Stimulated activated CD8-positive, alpha-beta memory T cell treated with anti-CD3 and anti-CD28 coated beads, Interleukin-4, amount 100 ng/mL, for 48 hours (primary cell): ENCODE results near the gene MAD1L1.
"Not testable (repeated sequence)": the region's sequence is repeated elsewhere in the genome, so short reads cannot be mapped to it uniquely, and the experiment has no call there.

Source experiments
- DNase-seq: peaks from one replicate; pipeline ENCODE4 v3.0.0-alpha.2; 2020

Gene MAD1L1

DNA sequence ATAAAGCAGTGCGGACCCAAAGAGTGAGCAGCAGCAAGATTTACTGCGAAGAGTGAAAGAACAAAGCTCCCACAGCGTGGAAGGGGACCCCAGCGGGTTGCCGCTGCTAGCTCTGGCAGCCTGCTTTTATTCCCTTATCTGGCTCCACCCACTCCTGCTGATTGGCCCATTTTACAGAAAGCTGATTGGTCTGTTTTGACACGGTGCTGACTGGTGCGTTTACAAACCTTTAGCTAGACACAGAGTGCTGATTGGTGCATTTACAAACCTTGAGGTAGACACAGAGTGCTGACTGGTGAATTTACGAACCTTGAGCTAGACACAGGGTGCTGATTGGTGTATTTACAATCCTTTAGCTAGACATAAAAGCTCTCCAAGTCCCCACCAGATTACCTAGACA lies 256.2 kb downstream of the MAD1L1 start:
- DNase-seq = not testable (repeated sequence)

DNA sequence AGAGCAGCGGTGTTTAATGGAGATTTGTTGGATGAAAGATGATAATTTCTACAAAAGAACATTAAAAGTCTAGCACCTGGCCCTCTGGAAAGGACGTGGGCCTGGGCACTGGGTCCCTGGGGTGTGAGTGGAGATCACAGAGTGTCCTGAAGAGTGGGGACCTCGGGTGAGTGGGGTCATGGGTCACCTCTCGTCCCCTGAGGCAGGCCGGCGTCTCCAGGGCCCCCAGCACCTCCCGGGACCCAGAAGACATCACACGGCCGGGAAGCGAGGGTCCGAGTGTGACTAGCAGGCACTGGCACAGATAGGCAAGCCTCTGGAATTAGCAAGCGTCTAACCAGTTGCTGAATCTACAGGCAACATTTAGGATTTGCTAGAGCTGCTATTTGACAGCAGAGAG lies 257.2 kb downstream of the MAD1L1 start:
- no peak for DNase-seq

DNA sequence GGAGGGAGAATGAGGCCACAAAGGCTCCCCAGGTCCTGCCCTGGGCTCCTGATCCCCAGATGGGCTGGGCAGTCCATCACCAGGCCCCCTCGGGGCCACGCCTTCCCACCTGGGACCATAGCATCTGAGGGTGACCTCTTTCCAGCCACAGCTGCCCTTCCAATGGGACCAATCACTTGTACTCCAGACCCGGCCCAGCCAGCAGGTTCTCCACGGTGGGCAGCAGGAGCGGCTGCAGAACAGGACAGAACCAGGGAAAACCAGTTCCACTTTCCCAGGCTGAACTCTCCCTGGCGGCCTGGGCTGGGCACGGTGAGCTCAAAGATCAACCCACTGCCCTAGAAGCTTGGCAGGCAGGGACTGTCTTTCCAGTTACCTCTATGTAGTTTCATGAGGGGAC lies 257.6 kb downstream of the MAD1L1 start:
- DNase-seq = no peak

DNA sequence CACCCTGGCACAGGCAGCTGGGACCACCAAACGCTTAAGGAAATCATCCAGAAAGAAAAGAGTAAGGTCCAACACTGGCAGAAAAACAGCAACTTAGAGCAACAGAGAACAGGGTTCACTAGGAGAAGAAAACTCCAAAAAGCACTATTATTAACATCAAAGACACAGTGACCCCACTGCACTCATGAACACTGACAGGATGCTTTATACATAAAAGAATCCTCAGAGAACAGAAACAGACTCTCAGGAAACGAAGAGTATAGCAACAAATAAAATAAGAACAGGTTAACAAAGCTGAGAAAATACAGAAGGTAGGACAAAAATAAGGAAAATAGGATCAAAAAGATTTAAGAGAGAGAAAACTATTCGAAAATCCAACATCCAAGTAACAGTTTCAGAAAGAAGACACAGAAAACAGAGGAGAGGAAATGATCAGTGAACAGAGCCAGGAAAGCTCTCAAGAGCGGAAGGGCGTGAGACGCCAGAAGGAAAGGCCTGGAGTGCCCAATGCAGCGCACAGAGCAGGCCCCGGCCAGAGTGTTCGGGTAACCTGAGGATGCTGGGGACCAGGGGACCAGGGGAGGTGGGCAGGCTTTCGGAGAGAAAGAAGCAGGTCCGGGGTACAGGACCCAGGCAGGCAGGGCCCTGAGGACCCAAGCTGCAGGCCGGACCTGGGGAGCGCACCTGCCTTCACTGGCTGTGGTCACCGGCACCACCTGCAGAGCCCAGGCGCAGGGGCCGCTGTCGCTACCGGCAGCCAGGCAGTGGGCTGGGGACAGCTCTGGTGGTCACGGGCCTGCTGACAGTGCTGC lies 258.2 kb downstream of the MAD1L1 start:
- no peak for DNase-seq

DNA sequence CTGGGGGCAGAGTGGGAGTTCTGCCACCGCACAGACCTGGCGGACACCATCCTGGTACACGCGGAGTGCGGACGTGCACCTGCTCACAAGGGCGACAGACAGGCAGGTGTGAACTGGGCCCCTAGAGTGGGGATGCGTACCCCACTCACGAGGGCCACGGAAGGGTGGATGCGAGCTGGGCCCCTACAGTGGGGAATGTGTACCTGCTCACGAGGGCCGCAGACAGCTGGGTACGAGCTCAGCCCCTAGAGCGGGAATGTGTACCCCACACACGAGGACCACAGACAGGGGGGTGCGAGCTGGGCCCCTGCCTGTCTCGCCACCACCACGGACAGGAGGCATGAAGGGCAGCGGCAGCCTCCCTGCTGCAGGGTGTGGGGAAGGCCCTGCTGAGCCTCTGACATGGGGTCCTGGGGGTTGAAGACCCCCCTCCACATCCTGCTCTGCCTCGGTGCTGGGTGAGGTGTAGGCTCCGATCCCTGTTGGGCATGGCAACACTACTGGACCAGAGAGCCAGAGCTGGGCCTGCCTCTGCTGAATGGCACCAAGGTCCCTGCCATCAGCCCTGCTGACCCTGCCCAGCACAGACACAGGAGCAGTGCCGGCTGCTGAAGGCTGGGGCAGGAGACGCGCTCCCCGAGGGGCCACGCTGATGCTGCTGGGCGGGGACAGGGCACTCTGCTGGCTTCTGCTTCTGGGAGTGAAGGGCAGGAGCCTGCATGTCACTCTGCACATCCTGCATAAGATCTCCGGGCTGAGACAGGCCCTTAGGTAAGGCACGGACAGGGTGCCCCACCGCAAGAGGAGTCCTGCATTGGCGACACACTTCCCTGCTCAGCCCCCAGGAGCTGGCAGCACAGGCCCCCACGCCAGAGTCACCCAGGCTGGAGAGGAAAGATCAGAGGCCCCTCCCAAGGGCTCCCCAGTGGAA lies 259.2 kb downstream of the MAD1L1 start:
- no peak for DNase-seq

DNA sequence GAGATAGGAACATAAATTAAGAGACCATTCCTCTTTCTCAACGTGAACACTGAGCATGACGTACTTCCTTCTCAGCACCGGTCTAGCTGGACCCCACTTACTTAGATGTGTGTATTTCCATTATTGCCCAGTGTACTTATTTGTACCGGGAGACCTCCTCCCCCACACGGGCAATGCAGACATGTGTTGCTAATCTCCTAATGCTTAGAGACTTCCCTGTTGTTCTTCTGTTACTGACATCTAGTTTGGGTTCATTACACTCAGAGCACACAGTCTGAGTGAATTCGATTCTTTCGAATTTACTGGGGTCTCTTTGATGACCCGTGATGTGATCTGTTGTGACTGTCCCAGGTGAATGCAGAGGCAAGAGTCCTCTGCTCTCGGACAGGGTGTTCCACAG lies 260.0 kb downstream of the MAD1L1 start:
- DNase-seq = no peak

DNA sequence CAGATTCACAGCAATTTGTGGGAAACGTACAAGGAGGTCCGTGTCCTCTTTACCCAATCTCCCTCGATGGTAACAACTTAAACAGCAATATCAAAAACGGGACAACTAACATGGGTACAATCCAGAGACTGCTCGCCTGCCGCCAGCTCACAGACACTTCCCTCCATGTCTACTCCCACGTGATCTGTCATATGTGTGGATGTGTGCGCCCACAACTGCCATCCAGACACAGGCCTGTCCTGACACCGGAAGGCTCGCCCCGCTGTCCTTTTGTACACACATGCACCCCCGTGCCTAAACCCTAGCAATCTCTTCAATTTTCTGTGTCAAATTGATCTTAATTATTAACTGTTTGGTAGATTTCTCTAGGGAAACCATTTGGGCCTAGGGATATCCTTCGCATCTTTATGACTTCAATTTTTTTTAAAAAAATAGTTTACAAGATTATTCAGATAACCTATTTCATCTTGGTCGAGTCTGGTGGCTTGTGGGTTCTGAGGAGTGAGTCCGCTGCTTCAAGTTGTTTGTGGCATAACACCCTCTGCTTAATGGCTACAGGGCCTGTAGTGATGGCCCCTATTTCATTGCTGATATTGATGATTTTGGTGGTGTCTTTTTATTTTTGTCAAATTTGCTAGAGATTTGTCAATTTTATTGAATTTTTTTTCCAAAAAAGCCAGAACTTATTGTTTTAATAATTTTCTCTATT lies 260.6 kb downstream of the MAD1L1 start:
- no peak for DNase-seq

DNA sequence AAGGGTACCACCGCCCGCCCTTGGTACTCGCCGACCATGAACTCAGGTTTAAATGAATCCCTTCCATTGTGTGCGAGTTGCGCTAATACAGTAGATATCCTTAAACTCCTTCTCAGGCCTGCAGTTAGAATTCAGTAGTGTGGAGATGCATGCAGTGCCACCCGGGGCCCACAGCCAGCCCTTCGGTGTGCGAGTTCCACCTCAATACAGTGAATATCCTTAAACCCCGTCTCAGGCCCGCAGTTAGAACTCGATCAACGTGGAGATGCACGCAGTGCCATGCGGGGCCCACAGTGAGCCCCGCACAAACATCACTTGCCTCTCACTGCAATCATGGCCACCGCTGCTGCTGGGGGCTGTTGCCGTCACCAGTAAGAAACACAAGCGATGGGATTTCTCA lies 261.9 kb downstream of the MAD1L1 start:
- no peak for DNase-seq

DNA sequence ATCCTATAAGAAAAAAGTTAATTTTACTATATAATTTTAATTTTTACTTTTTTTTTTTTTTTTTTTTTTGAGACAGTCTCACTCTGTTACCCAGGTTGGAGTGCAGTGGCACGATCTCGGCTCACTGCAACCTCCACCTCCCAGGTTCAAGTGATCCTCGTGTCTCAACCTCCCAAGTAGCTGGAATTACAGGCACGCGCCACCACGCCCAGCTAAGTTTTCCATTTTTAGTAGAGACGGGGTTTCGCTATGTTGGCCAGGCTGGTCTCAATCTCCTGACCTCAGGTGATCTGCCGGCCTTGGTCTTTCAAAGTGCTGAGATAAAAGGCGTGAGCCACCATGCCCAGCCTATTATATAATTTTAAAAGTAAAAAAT lies 262.5 kb downstream of the MAD1L1 start:
- DNase-seq = not testable (repeated sequence)

DNA sequence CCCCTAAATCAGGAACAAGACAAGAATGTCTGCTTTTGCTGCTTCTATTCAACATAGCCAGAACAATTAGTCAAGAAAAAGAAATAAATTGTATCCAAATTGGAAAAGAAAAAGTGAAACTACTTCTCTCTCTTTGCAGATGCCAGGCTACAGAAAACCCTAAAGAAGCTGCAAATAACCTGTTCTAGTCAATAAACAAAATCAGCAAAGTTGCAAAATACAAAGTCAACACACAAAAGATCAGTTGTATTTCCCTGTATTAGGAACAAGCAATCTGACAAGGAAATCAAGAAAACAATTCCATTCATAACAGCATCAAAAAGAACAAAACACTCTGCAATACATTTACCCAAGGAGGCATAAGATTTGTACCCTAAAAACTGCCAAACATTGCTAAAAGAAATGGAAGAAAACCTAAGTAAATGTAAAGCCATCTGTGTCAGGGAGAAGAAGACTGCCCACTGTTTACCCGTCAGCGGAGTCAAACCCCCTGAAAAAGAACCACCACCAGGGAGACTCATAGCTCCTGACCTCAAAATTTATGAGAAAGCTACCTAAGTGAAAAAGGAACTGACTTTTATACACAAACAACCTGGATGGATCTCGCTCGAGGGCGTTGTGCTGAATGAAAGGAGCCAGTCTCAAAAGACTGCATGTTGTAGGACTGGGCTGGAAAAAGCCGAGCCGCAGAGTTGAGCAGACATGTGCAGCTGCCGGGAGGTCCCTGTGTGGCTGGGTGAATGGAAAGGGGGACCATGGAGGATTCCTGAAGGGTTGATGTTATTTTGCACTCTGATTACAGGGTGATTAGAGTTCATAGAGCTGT lies 263.1 kb downstream of the MAD1L1 start:
- no peak for DNase-seq

DNA sequence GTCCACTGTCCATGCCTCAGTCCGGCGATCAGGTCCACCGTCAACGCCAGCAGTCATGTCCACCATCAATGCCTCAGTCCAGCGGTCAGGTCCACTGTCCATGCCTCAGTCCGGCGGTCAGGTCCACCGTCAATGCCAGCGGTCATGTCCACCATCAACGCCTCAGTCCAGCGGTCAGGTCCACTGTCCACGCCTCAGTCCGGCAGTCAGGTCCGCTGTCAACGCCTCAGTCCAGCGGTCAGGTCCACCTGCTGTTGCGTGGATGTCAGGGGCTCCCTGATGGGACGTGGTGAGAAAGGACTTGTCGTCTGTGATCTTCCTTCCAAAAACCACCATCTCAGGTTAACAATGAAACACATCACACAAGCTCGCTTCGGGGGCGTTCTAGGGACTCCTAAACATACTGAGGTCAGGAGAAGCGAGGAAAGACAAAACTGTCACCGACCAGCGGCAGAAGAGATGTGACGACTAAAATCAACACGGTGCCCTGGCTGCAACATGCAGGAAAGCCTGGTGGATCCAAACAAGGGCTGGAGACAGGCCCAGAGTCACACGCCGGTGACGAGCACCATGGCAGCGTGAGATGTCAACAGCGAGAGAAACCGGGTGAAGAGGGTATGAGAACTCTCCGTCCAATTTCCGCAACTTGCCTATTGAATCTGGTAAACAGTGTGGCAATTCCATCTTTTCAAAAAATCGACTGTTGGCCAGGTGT lies 264.2 kb downstream of the MAD1L1 start:
- no peak for DNase-seq

DNA sequence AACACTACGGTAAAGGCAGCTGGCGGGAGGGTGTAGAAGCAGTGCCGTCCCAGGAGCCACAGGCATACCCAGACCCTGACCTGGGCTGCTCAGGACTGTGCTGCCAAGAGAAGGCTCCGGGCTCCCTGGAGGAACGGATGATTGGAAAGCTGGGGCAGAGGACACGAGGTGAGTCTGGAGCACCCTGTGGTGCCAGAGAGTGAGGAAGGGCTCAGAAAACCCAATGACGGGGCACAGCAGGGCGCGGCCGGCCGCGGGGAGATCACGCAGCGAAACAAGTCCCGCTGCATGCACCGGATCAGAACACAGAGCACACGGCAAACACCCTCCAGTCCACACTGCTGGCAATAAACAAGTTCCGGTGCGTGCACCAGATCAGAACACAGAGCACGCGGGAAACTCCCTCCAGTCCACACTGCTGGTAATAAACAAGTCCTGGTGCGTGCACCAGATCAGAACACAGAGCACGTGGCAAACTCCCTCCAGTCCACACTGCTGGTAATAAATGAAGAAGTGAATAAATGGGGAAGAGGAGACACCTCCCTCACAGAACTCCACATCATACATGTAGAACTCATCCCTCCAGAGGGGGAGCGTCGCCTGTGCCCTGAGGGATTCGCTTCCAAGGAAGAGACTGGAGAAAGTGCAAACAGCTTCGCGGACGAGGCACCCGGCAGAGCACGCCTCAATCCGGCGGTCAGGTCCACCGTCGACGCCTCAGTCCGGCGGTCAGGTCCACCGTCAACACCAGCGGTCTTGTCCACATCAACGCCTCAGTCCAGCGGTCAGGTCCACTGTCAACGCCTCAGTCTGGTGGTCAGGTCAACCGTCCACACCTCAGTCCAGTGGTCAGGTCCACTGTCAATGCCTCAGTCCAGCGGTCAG lies 265.0 kb downstream of the MAD1L1 start:
- DNase-seq = no peak

DNA sequence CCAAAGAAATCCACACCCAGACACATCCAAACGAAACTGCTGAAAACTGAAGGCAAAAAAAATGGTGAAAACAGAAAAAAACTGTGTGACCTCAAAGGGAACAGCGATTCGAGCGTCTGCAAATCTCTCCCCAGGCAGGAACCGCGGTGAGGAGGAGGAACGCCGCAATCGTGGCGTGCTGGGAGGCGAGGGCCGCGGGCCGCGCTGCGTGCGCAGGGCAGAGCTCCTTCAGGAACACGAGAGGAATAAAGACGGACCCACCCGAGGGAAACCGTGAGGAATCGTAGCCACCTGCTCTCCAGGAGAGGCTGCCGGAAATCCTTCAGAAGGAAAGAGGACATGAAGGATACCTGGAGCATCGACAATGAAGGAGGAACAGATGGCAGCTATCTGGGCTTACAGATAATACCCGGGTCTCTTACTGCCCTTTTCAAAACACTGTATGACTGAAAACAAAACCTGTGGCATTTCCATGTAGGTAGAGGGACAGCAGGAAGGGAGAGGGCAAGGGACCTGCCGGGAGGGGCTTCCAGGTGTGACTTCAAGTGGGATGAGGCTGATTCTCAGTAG lies 266.0 kb downstream of the MAD1L1 start:
- DNase-seq = no peak

DNA sequence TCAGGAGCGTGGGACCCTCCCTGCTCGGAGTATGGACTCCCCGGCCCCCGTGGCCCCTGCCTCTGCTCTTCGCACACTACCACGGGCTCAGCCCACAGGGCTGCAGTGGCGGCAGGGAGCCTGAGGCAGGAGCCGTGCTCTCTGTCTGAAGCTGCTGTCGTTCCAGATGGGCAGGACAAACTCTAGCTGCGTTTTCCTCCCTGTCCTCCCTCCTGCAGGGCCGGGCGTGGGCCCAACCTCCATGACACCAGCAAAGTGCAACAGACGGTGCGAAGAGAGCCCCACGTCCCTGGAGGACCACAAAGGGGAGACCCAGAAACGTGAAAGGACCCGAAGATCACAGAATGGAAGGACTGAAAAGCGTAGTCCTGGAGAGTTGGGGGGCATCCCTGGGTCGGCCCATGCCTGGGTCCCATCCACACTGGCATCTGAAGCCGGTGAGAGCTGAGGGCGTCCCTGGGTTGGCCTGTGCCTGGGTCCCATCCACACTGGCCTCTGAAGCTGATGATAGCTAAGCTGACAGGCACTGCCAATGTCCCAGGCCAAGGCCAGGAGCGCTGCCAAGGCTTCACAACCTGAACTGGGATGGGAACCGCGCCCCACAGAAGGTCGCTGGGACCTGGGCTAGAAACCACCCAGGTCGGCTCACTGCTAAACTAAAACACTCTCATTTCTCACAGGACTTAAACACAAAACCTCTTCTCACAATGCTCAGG lies 267.0 kb downstream of the MAD1L1 start:
- no peak for DNase-seq

DNA sequence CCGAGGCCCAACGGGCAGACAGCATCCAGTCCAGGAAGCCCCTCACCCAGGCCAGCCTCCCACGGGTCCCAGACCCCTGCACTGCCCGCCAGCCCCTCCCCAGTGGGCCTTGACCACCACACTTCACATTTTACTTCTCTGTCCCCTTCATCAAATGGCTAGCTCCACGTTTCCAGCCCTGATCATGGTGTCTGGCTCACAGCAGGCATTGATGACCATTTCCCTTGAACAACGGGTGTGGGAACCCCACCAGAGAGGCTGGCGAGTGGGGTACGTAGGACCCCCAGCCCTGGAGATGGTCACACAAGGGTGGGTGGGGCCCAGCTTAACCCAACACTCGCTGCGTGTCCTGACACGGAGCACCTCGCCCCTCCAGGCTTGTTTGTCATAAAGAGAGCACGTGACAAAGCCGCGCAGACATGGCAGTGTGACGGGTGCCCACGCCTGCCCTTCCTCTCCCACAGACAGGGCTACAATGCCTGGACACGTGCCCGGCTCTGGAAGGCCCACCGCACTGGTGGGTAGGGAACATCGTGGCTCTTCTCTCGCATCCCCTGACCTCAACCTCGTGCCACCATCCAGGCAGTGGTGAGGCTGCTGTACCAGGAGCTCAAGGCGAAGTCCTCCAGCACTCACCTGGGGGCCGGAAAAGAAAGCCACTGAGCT lies 267.7 kb downstream of the MAD1L1 start:
- no peak for DNase-seq

DNA sequence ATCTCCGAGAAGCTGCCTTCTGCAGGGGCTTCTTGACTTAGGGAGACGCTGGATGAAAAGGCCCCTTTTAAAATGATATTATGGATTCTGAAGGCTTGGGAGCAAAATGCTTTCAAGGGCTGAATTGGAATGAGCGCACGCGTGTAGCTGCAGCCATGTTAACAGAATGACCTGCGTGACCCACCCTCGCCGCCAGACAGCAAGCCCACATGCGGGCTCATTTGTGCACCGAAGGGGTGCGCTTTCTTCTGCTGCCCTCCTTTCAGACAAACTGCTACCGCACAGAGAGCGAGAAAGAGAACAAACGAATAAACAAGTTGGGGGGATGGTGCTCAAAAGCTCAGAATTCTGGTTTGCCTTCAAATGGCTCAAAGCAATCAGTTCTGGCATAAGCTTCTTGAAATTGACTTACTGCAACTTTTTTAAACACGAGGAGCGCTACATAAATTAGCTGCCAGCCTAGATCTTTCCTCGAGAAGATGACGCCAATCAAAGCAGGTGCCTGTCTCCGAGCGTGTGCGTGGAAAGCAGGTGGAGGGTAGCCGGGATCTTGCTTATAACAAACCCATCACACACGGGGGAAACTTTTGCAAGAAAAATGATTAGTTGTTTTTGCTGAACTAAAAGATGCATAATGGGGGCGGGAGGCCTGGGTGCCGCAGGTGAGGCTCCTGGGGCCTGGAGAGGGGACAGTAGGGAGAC lies 268.4 kb downstream of the MAD1L1 start:
- DNase-seq = no peak

DNA sequence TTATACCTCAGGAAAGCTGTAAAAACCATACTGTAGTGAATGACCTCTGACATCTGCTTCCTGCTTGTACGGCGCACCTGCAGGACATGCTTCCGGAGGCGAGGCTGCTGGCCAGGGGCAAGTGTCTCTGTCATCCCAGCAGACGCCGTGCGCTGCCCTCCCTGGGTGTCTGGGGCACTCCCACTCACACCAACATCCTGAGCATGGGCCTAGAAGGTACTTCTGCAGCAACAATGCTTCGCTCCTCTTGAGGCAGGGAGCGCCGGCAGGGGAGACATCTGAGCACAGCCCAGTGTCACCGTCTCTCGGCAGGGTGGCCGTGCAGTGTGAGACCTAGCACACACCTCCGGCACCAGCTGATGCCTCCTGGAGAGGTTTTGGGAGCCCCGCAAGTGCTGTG lies 269.2 kb downstream of the MAD1L1 start:
- no peak for DNase-seq

DNA sequence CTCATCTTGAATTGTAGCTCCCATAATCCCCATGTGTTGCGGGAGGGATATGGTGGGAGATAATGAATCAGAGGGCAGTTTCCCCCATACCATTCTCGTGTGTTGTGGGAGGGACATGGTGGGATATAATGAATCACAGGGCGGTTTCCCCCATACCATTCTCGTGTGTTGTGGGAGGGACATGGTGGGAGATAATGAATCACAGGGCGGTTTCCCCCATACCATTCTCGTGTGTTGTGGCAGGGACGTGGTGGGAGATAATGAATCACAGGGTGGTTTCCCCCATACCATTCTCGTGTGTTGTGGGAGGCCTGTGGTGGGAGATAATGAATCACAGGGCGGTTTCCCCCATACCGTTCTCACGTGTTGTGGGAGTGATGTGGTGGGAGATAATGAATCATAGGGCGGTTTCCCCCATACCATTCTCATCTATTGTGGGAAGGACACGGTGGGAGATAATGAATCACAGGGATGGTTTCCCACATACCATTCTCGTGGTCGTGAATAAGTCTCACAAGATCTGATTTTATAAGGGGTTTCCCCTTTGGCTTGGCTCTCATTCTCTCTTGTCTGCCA lies 271.0 kb downstream of the MAD1L1 start:
- DNase-seq = peak; percentile 75
